ENCODE results near the gene FRMD4A. TPM values are rescaled to one million over a fixed set of nuclear protein-coding genes. Genes with fewer than 3 reads are reported as not detected.

Gene FRMD4A
- total RNA-seq, 2 experiments from 2014 or later, result 7.1 to 7.2 TPM

GRCh38 chr10:13656337-13657100 is 674.2 kb downstream of the FRMD4A start:
- Mint-ChIP-seq H3K27me3 (no peaks in the 10 kb centered on the region), H3K4me1 (peaks cover 25% of the 10 kb centered on the region), H3K9me3 (no peaks in the 10 kb centered on the region), H3K27ac (no peak overlapping the region), H3K4me3 (no peak overlapping the region), H3K36me3 (no peaks in the 10 kb centered on the region)
- DNase-seq, result no peak

GRCh38 chr10:13654846-13655245 is 675.9 kb downstream of the FRMD4A start:
- Mint-ChIP-seq H3K27me3 (no peaks in the 10 kb centered on the region), H3K36me3 (peaks cover 5% of the 10 kb centered on the region), H3K9me3 (no peaks in the 10 kb centered on the region), H3K4me1 (peaks cover 20% of the 10 kb centered on the region), H3K27ac (no peak overlapping the region), H3K4me3 (no peak overlapping the region)
- DNase-seq, result no peak

DNA sequence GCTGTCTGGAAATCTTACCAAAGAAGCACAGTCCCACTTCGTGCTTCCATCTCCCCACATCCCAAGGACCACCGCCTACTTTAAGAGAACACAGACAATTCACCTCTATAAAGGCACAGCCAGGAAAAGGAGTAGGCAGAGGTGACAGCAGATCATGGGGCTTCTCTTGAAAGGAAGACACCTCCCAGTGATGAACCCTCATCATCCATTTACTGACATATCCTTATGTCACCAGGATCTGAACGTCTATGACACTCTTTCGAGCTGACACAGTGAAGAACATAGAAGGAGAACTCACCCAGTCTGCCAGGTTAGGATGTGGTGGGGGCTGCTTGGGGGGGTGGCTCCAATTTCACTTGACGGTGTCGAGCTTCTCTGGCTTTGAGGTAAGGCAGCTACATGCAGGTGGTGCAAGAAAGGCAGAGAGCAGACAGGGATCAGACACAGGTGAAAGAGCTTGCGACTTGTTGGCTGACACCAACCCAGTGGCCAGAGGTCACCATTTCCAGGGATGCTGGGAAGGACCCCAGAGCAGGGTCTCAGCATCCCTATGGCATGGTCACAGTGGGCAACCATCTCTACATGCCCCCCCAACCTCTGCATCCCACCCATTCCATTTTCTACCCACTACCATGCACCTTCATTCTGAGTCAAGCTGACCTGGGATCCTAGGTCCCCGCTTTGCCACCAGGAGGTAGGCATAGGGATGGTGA is 676.5 kb downstream of the FRMD4A start:
- H3K9me3 Mint-ChIP-seq, result no peaks in the 10 kb centered on the region
- H3K27ac Mint-ChIP-seq, result no peak overlapping the region
- peaks cover 16% of the 10 kb centered on the region for H3K4me1 Mint-ChIP-seq
- no peak overlapping the region for H3K4me3 Mint-ChIP-seq
- peaks cover 6% of the 10 kb centered on the region for H3K36me3 Mint-ChIP-seq
- no peak for DNase-seq
- H3K27me3 Mint-ChIP-seq, result no peaks in the 10 kb centered on the region

GRCh38 chr10:13652860-13653259 is 677.9 kb downstream of the FRMD4A start:
- Mint-ChIP-seq H3K4me3 (no peak overlapping the region), H3K4me1 (peaks cover 14% of the 10 kb centered on the region), H3K27me3 (no peaks in the 10 kb centered on the region), H3K36me3 (peaks cover 18% of the 10 kb centered on the region), H3K27ac (no peak overlapping the region), H3K9me3 (no peaks in the 10 kb centered on the region)
- DNase-seq, result no peak

DNA sequence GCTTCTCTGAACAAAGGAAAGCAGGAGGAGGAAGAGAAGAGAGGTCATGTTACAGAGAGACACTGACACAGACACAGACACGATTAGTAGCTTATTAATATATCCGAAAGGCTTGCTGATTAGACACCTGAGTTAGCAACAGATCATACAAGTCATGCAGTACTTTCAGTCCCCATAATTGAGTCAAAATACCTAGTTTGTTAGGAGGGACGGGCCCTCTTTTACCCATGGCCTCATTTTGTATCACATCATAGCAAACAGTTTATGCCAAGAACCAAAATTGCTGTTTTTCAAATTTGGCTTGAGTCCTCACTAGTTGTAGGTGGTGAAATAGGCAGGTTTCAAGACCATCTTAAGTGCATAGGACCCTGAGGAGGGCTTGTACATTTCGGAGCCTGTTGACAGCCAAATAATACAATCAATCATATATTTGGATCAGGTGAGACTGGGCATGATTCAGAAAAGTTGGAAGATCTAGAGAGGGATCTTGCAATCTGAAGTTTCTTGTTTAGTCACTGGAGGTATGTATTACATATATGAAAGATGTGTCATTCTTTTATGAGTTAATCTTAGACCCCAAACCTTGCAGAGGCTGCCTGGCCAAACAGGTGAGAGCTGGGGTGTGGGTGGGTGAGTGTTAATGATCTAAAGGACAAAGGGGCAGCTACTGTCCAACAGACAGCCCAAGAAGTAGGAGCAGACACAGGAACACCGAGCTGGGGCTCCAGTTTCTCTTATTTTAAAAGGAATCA is 678.6 kb downstream of the FRMD4A start:
- DNase-seq, result no peak
- Mint-ChIP-seq H3K27me3 (no peaks in the 10 kb centered on the region), H3K4me1 (peaks cover 16% of the 10 kb centered on the region), H3K4me3 (no peak overlapping the region), H3K9me3 (no peaks in the 10 kb centered on the region), H3K27ac (no peak overlapping the region), H3K36me3 (peaks cover 20% of the 10 kb centered on the region)

DNA sequence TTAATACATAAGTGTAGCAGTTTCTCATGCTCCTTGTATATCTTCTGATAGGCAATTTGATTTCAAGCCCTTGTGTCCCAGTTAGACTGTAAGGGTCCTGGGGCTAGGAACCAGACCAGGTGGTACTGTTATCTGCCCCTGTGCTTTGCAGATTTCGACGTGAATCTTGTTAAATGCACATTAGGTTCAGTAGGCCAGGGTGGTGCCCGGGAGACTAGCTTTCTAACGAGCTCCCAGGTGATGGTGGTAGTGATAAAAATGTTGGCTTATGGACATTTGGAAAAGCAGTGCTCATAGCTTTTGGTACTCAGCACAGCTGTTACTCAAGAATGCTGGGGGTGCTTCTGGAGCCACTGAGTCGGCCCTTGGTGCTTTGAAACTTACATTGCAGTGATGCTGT is 679.8 kb downstream of the FRMD4A start:
- Mint-ChIP-seq H3K4me3 (no peak overlapping the region), H3K4me1 (peaks cover 16% of the 10 kb centered on the region), H3K9me3 (no peaks in the 10 kb centered on the region), H3K27ac (no peak overlapping the region), H3K27me3 (no peaks in the 10 kb centered on the region), H3K36me3 (peaks cover 28% of the 10 kb centered on the region)
- DNase-seq, result no peak

GRCh38 chr10:13649844-13650520 is 680.7 kb downstream of the FRMD4A start:
- no peaks in the 10 kb centered on the region for H3K27me3 Mint-ChIP-seq
- H3K27ac Mint-ChIP-seq, result no peak overlapping the region
- no peaks in the 10 kb centered on the region for H3K9me3 Mint-ChIP-seq
- H3K4me1 Mint-ChIP-seq, result peaks cover 16% of the 10 kb centered on the region
- H3K36me3 Mint-ChIP-seq, result peaks cover 36% of the 10 kb centered on the region
- no peak for DNase-seq
- H3K4me3 Mint-ChIP-seq, result no peak overlapping the region

- Mint-ChIP-seq H3K36me3 (peaks cover 42% of the 10 kb centered on the region), H3K27ac (no peak overlapping the region), H3K4me1 (peaks cover 16% of the 10 kb centered on the region), H3K9me3 (no peaks in the 10 kb centered on the region), H3K27me3 (no peaks in the 10 kb centered on the region), H3K4me3 (no peak overlapping the region)
- DNase-seq, result no peak
Measured at GRCh38 chr10:13648425-13648824, 682.3 kb downstream of the FRMD4A start.

- peaks cover 68% of the 10 kb centered on the region for H3K36me3 Mint-ChIP-seq
- DNase-seq, result no peak
- H3K4me3 Mint-ChIP-seq, result no peak overlapping the region
- peaks cover 23% of the 10 kb centered on the region for H3K9me3 Mint-ChIP-seq
- peaks cover 10% of the 10 kb centered on the region for H3K4me1 Mint-ChIP-seq
- no peak overlapping the region for H3K27ac Mint-ChIP-seq
- no peaks in the 10 kb centered on the region for H3K27me3 Mint-ChIP-seq
Measured at GRCh38 chr10:13644866-13645265, 685.9 kb downstream of the FRMD4A start.

GRCh38 chr10:13643016-13643415 is 687.7 kb downstream of the FRMD4A start:
- Mint-ChIP-seq H3K27me3 (no peaks in the 10 kb centered on the region), H3K36me3 (peaks cover 67% of the 10 kb centered on the region), H3K9me3 (peaks cover 23% of the 10 kb centered on the region), H3K27ac (no peak overlapping the region), H3K4me1 (peaks cover 3% of the 10 kb centered on the region), H3K4me3 (no peak overlapping the region)
- DNase-seq, result no peak

- H3K27me3 Mint-ChIP-seq, result no peaks in the 10 kb centered on the region
- H3K9me3 Mint-ChIP-seq, result peaks cover 23% of the 10 kb centered on the region
- H3K36me3 Mint-ChIP-seq, result peaks cover 71% of the 10 kb centered on the region
- no peak overlapping the region for H3K4me3 Mint-ChIP-seq
- no peak overlapping the region for H3K27ac Mint-ChIP-seq
- H3K4me1 Mint-ChIP-seq, result no peaks in the 10 kb centered on the region
- no peak for DNase-seq
Measured at GRCh38 chr10:13642293-13642692, 688.4 kb downstream of the FRMD4A start.

DNA sequence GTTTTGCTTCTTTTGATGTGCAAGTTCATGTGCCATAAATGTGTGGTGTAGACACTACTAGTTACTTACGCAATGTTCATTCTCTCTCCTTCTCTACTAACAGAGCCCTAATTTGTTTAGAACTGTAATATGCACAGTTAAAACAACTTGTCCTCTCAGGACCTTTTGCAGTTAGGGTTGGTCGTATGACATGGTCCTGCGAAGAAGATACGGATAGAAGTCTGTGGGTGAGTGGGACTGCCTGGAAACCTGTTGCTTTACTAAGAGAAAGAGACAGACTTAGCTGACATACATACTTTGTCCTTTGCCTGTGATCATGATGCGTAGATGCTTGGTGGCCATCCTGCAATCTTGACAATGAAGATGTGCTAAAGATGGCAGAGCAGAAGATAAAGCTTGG is 692.8 kb downstream of the FRMD4A start:
- H3K9me3 Mint-ChIP-seq, result peaks cover 22% of the 10 kb centered on the region
- H3K4me1 Mint-ChIP-seq, result no peaks in the 10 kb centered on the region
- H3K36me3 Mint-ChIP-seq, result peaks cover 55% of the 10 kb centered on the region
- H3K4me3 Mint-ChIP-seq, result no peak overlapping the region
- DNase-seq, result no peak
- H3K27me3 Mint-ChIP-seq, result no peaks in the 10 kb centered on the region
- H3K27ac Mint-ChIP-seq, result no peak overlapping the region

GRCh38 chr10:13637303-13637856 is 693.3 kb downstream of the FRMD4A start:
- no peak overlapping the region for H3K4me3 Mint-ChIP-seq
- H3K27ac Mint-ChIP-seq, result no peak overlapping the region
- no peaks in the 10 kb centered on the region for H3K4me1 Mint-ChIP-seq
- H3K27me3 Mint-ChIP-seq, result no peaks in the 10 kb centered on the region
- no peak for DNase-seq
- H3K36me3 Mint-ChIP-seq, result peaks cover 50% of the 10 kb centered on the region
- peaks cover 17% of the 10 kb centered on the region for H3K9me3 Mint-ChIP-seq

- no peak overlapping the region for H3K27ac Mint-ChIP-seq
- no peak for DNase-seq
- peaks cover 12% of the 10 kb centered on the region for H3K9me3 Mint-ChIP-seq
- no peaks in the 10 kb centered on the region for H3K27me3 Mint-ChIP-seq
- peaks cover 44% of the 10 kb centered on the region for H3K36me3 Mint-ChIP-seq
- no peak overlapping the region for H3K4me3 Mint-ChIP-seq
- no peaks in the 10 kb centered on the region for H3K4me1 Mint-ChIP-seq
Measured at GRCh38 chr10:13636776-13637175, 693.9 kb downstream of the FRMD4A start.
